HG03175 (cell line): ENCODE data around the gene TH.

Source experiments
- ATAC-seq: cut with Tn5 transposase; IDR thresholded peaks from one replicate; pipeline ENCODE4 v1.9.1; 2021; ENCODE audit warnings: mild to moderate bottlenecking, moderate library complexity; ENCODE audit not compliant: unreplicated experiment

TH gene

GRCh38 chr11:2143799-2144543 is 27.6 kb downstream of the TH start:
- ATAC-seq, result no peak

GRCh38 chr11:2143477-2143798 is 28.2 kb downstream of the TH start:
- ATAC-seq, result no peak

GRCh38 chr11:2142762-2143202 is 28.8 kb downstream of the TH start:
- no peak for ATAC-seq

- ATAC-seq, result no peak
Observed at GRCh38 chr11:2142300-2142759, 29.3 kb downstream of the TH start.

GRCh38 chr11:2140411-2141400 is 30.9 kb downstream of the TH start:
- no peak for ATAC-seq

GRCh38 chr11:2139621-2140337 is 31.8 kb downstream of the TH start:
- ATAC-seq, result no peak

- ATAC-seq, result no peak
Observed at GRCh38 chr11:2139123-2139521, 32.5 kb downstream of the TH start, which contains the start of gene IGF2. IGF2 (minus strand) TSS chr11:2139389; CDS start chr11:2135523, 3,866 bp downstream.

- no peak for ATAC-seq
Observed at GRCh38 chr11:2138431-2139122, 33.0 kb downstream of the TH start.

- ATAC-seq, result no peak
Observed at GRCh38 chr11:2138068-2138430, 33.6 kb downstream of the TH start.

GRCh38 chr11:2137202-2138067 is 34.2 kb downstream of the TH start:
- ATAC-seq, result no peak

- no peak for ATAC-seq
Observed at GRCh38 chr11:2136952-2137201, 34.7 kb downstream of the TH start.

GRCh38 chr11:2136209-2136951 is 35.2 kb downstream of the TH start:
- ATAC-seq, result no peak

- ATAC-seq, result no peak
Observed at GRCh38 chr11:2135648-2136201, 35.9 kb downstream of the TH start.

GRCh38 chr11:2135018-2135569 is 36.5 kb downstream of the TH start:
- ATAC-seq, result no peak

- ATAC-seq, result no peak
Observed at GRCh38 chr11:2134022-2135010, 37.3 kb downstream of the TH start.

- ATAC-seq, result no peak
Observed at GRCh38 chr11:2133241-2134021, 38.2 kb downstream of the TH start.

- ATAC-seq, result no peak
Observed at GRCh38 chr11:2132874-2133240, 38.8 kb downstream of the TH start.
